GM12878 (cell line): Measurements from ENCODE around the gene PAIP2.

ENCODE experiments used
- ATF3 ChIP-seq: IDR thresholded peaks from 2 replicates; pipeline ENCODE4 v1.6.1; 2011; ENCODE audit warnings: low read depth, mild to moderate bottlenecking, low read length, moderate library complexity, borderline replicate concordance; ENCODE audit errors: extremely low read depth
- BHLHE40 ChIP-seq, 2 experiments: fragments of 450-650 bp in 1 of 2; IDR thresholded peaks; 2 replicates each; pipeline ENCODE4 v1.6.1; 2011 to 2017; ENCODE audit warnings: low read depth in 2 of 2, borderline replicate concordance in 1 of 2, improper control_type of control experiment in 1 of 2, low read length in 1 of 2, mild to moderate bottlenecking in 1 of 2
- CTCF ChIP-seq, 3 experiments: IDR thresholded peaks in 2 of 3; conservative IDR thresholded peaks in 1 of 3; 2 replicates each; pipeline ENCODE4 v1.5.1; 2011; ENCODE audit warnings: low read depth in 3 of 3, low read length in 3 of 3, mild to moderate bottlenecking in 3 of 3, control low read depth in 2 of 3, moderate library complexity in 2 of 3, inconsistent platforms in 1 of 3, mixed read lengths in 1 of 3; ENCODE audit not compliant: control insufficient read depth in 2 of 3, insufficient read depth in 1 of 3; ENCODE audit errors: extremely low read depth in 1 of 3
- EGR1 ChIP-seq, 2 experiments: IDR thresholded peaks; 1 replicate in 1 of 2; 2 replicates in 1 of 2; pipeline ENCODE4 v1.6.1; 2011 to 2012; ENCODE audit warnings: low read depth in 2 of 2, low read length in 2 of 2, borderline replicate concordance in 1 of 2, mild to moderate bottlenecking in 1 of 2, moderate library complexity in 1 of 2
- EP300 ChIP-seq, 2 experiments: fragments of 150-350 bp in 1 of 2; IDR thresholded peaks; 2 replicates each; pipeline ENCODE4 v1.6.1; 2011 to 2012; ENCODE audit warnings: low read depth in 2 of 2, low read length in 2 of 2, borderline replicate concordance in 1 of 2, improper control_type of control experiment in 1 of 2, inconsistent platforms in 1 of 2; ENCODE audit not compliant: control insufficient read depth in 1 of 2
- POLR2AphosphoS5 ChIP-seq: IDR thresholded peaks from 2 replicates; pipeline ENCODE4 v1.6.1; 2011; ENCODE audit warnings: mild to moderate bottlenecking, low read length, inconsistent platforms
- SIX5 ChIP-seq: IDR thresholded peaks from 2 replicates; pipeline ENCODE4 v1.6.1; 2011; ENCODE audit warnings: mild to moderate bottlenecking, low read depth, low read length, moderate library complexity; ENCODE audit not compliant: severe bottlenecking
- SRF ChIP-seq, 2 experiments: IDR thresholded peaks; 2 replicates each; pipeline ENCODE4 v1.6.1; 2011; ENCODE audit warnings: low read depth in 2 of 2, low read length in 2 of 2, mild to moderate bottlenecking in 1 of 2, moderate library complexity in 1 of 2
- TARDBP ChIP-seq: IDR thresholded peaks from 2 replicates; pipeline ENCODE4 v1.6.1; 2016; ENCODE audit warnings: borderline replicate concordance
- YY1 ChIP-seq: IDR thresholded peaks from 2 replicates; pipeline ENCODE4 v1.6.1; 2011; ENCODE audit warnings: low read depth, mild to moderate bottlenecking, low read length
- TF ChIP-seq, protein P1 (sequence below): IDR thresholded peaks from 2 replicates; pipeline ENCODE4 v1.6.1; 2012; ENCODE audit warnings: mild to moderate bottlenecking, low read depth, low read length

DNA sequence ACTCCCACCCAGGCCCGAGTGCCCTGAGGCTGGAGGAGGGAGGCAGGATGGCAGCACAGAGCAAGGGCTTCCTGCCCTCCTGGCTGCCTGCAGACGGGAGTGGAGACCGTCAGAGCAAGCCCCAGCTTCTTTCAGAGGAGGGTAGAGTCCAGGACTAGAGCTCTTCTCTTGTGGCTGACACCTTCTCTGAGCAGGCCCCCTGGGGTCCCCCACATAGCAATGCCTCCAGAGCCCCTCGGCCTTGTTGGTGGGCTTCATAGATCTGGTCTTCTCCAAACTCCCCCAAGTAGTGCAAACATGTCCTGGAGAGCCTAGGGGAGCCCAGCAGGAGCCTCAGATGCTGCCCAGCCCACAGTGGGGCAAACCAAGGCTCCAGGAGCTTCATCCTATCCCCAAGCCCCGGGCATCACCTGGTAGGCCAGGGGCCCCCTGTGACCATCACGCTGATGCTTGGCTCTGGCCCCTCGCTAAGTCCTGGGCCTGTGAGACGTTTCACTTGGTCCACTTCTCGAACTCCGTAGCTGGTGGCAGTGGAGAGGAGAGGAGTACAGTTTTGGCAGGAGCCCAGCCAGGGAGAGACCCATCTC lies 46.0 kb downstream of the PAIP2 start:
- TF ChIP-seq CTCF (IDR thresholded peaks at IDR 0.05 in 2 of 3, conservative IDR thresholded peaks at IDR 0.05 in 1 of 3; ENCODE audit: control insufficient read depth in 2 of 3, extremely low read depth in 1 of 3, insufficient read depth in 1 of 3, low read depth in 3 of 3, low read length in 3 of 3): no peak
- no peak for TF ChIP-seq POLR2AphosphoS5
- no peak for TF ChIP-seq EP300 (IDR thresholded peaks at IDR 0.05; ENCODE audit: borderline replicate concordance in 1 of 2, control insufficient read depth in 1 of 2, low read depth in 2 of 2, low read length in 2 of 2)
- no peak for TF ChIP-seq SRF (IDR thresholded peaks at IDR 0.05; ENCODE audit: low read depth in 2 of 2, low read length in 2 of 2)
- no peak for TF ChIP-seq ATF3
- TF ChIP-seq EGR1 (IDR thresholded peaks at IDR 0.05; ENCODE audit: borderline replicate concordance in 1 of 2, low read depth in 2 of 2, low read length in 2 of 2): no peak
- no peak for TF ChIP-seq SIX5
- no peak for TF ChIP-seq BHLHE40 (IDR thresholded peaks at IDR 0.05; ENCODE audit: borderline replicate concordance in 1 of 2, low read depth in 2 of 2, low read length in 1 of 2)
- TF ChIP-seq YY1: no peak
- TF ChIP-seq TARDBP: no peak
- TF ChIP-seq, protein P1, sequence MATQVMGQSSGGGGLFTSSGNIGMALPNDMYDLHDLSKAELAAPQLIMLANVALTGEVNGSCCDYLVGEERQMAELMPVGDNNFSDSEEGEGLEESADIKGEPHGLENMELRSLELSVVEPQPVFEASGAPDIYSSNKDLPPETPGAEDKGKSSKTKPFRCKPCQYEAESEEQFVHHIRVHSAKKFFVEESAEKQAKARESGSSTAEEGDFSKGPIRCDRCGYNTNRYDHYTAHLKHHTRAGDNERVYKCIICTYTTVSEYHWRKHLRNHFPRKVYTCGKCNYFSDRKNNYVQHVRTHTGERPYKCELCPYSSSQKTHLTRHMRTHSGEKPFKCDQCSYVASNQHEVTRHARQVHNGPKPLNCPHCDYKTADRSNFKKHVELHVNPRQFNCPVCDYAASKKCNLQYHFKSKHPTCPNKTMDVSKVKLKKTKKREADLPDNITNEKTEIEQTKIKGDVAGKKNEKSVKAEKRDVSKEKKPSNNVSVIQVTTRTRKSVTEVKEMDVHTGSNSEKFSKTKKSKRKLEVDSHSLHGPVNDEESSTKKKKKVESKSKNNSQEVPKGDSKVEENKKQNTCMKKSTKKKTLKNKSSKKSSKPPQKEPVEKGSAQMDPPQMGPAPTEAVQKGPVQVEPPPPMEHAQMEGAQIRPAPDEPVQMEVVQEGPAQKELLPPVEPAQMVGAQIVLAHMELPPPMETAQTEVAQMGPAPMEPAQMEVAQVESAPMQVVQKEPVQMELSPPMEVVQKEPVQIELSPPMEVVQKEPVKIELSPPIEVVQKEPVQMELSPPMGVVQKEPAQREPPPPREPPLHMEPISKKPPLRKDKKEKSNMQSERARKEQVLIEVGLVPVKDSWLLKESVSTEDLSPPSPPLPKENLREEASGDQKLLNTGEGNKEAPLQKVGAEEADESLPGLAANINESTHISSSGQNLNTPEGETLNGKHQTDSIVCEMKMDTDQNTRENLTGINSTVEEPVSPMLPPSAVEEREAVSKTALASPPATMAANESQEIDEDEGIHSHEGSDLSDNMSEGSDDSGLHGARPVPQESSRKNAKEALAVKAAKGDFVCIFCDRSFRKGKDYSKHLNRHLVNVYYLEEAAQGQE: no peak
